HG03066 (cell line): ENCODE measurements around the gene FADS6.

Source experiments
- ATAC-seq: cut with Tn5 transposase; IDR thresholded peaks from one replicate; pipeline ENCODE4 v1.9.1; 2021; ENCODE audit warnings: low read depth; ENCODE audit not compliant: unreplicated experiment

Gene FADS6

GRCh38 chr17:74856112-74856511, 37.3 kb downstream of the FADS6 start:
- ATAC-seq: no peak

GRCh38 chr17:74855323-74855722, 38.1 kb downstream of the FADS6 start:
- no peak for ATAC-seq

GRCh38 chr17:74854792-74855191, 38.6 kb downstream of the FADS6 start:
- no peak for ATAC-seq

- ATAC-seq: no peak
Observed at GRCh38 chr17:74853669-74854068, 39.8 kb downstream of the FADS6 start.

- no peak for ATAC-seq
Observed at GRCh38 chr17:74853048-74853397, 40.4 kb downstream of the FADS6 start.

- no peak for ATAC-seq
Observed at GRCh38 chr17:74852237-74853047, 41.0 kb downstream of the FADS6 start.

GRCh38 chr17:74851612-74852236, 41.7 kb downstream of the FADS6 start:
- ATAC-seq: no peak

GRCh38 chr17:74850914-74851313, 42.5 kb downstream of the FADS6 start:
- ATAC-seq: no peak

- no peak for ATAC-seq
Observed at GRCh38 chr17:74850310-74850709, 43.1 kb downstream of the FADS6 start.

GRCh38 chr17:74848656-74849399, 44.6 kb downstream of the FADS6 start:
- no peak for ATAC-seq

GRCh38 chr17:74846621-74847020, 46.8 kb downstream of the FADS6 start:
- no peak for ATAC-seq

GRCh38 chr17:74843352-74843627, 50.1 kb downstream of the FADS6 start:
- ATAC-seq: no peak

GRCh38 chr17:74842599-74843351, 50.7 kb downstream of the FADS6 start:
- no peak for ATAC-seq

- ATAC-seq: no peak
Observed at GRCh38 chr17:74842146-74842598, 51.3 kb downstream of the FADS6 start.

- no peak for ATAC-seq
Observed at GRCh38 chr17:74840989-74841666, 52.3 kb downstream of the FADS6 start.

GRCh38 chr17:74839990-74840852, 53.2 kb downstream of the FADS6 start:
- no peak for ATAC-seq

- no peak for ATAC-seq
Observed at GRCh38 chr17:74838274-74838673, 55.2 kb downstream of the FADS6 start.

GRCh38 chr17:74836691-74837467, 56.6 kb downstream of the FADS6 start:
- ATAC-seq: no peak

- ATAC-seq: no peak
Observed at GRCh38 chr17:74836191-74836590, 57.2 kb downstream of the FADS6 start.
